Loucy (cell line): ENCODE measurements around the gene STAT5B.

Experiments used
- H2AFZ ChIP-seq: fragments of 200-600 bp; sonication (generic); 2 replicates; pipeline ENCODE4 v1.6.0; 2016; ENCODE audit warnings: antibody characterized with exemption, mild to moderate bottlenecking, low read length, moderate library complexity
- H3F3A ChIP-seq: fragments of 200-600 bp; 2 replicates; pipeline ENCODE4 v1.6.0; 2016; ENCODE audit warnings: antibody characterized with exemption, low read depth, mild to moderate bottlenecking
- H3K27me3 ChIP-seq: fragments of 200-600 bp; sonication (generic); 2 replicates; pipeline ENCODE4 v1.6.1; 2014; ENCODE audit warnings: low read length, mild to moderate bottlenecking; ENCODE audit not compliant: insufficient read depth, poor library complexity, severe bottlenecking
- H3K36me3 ChIP-seq: fragments of 200-600 bp; sonication (generic); 2 replicates; pipeline ENCODE4 v1.6.1; 2016; ENCODE audit warnings: low read length; ENCODE audit not compliant: insufficient read depth
- H3K4me1 ChIP-seq: fragments of 200-600 bp; sonication (generic); 2 replicates; pipeline ENCODE4 v1.5.1; 2014; ENCODE audit warnings: low read length, mild to moderate bottlenecking; ENCODE audit not compliant: insufficient read depth, poor library complexity, severe bottlenecking
- H3K4me2 ChIP-seq: fragments of 200-600 bp; sonication (generic); 2 replicates; pipeline ENCODE4 v1.6.0; 2014; ENCODE audit warnings: antibody characterized with exemption, low read length, low read depth, mild to moderate bottlenecking; ENCODE audit not compliant: poor library complexity, severe bottlenecking
- H3K4me3 ChIP-seq: fragments of 200-600 bp; sonication (generic); 2 replicates; pipeline ENCODE4 v1.5.1; 2014; ENCODE audit warnings: low read length, mild to moderate bottlenecking, mixed read lengths; ENCODE audit not compliant: poor library complexity, severe bottlenecking
- H3K79me2 ChIP-seq: fragments of 200-600 bp; sonication (generic); 2 replicates; pipeline ENCODE4 v1.6.1; 2014; ENCODE audit warnings: low read length; ENCODE audit not compliant: insufficient read depth
- H3K9ac ChIP-seq: fragments of 200-600 bp; sonication (generic); 2 replicates; pipeline ENCODE4 v1.6.0; 2014; ENCODE audit warnings: mild to moderate bottlenecking, low read depth, low read length, moderate library complexity; ENCODE audit not compliant: poor library complexity, severe bottlenecking
- H3K9me2 ChIP-seq: fragments of 200-600 bp; sonication (generic); replicated peaks from 2 replicates; pipeline ENCODE4 v1.6.1; 2016; ENCODE audit warnings: low read depth, low read length, mixed read lengths
- H3K9me3 ChIP-seq: fragments of 200-600 bp; sonication (generic); 2 replicates; pipeline ENCODE4 v1.6.1; 2014; ENCODE audit warnings: mild to moderate bottlenecking, antibody characterized with exemption, low read length, low read depth; ENCODE audit not compliant: insufficient read depth
- H4K20me1 ChIP-seq: fragments of 200-600 bp; sonication (generic); 2 replicates; pipeline ENCODE4 v1.6.0; 2014; ENCODE audit warnings: antibody characterized with exemption, low read length, mild to moderate bottlenecking; ENCODE audit not compliant: insufficient read depth, poor library complexity, severe bottlenecking
- CTCF ChIP-seq: fragments of 200-600 bp; sonication (generic); conservative IDR thresholded peaks from 2 replicates; pipeline ENCODE4 v1.5.1; 2014; ENCODE audit warnings: mild to moderate bottlenecking, antibody characterized with exemption, low read length
- EZH2phosphoT487 ChIP-seq: fragments of 200-600 bp; IDR thresholded peaks from 2 replicates; pipeline ENCODE4 v1.6.1; 2018; ENCODE audit warnings: antibody characterized with exemption, mild to moderate bottlenecking, moderate library complexity, borderline replicate concordance

STAT5B gene

GRCh38 chr17:42273474-42274252, 2.5 kb downstream of the STAT5B start:
- Histone ChIP-seq H4K20me1 (peaks cover 65% of the 10 kb centered on the region), H3K36me3 (no peaks in the 10 kb centered on the region), H3K4me3 (peak overlapping the region; percentile 97), H3K9me2 (no peaks in the 10 kb centered on the region), H3K9me3 (no peaks in the 10 kb centered on the region), H3K4me2 (peak overlapping the region; percentile 94), H3K79me2 (peaks cover 83% of the 10 kb centered on the region), H3K9ac (peak overlapping the region; percentile 98), H2AFZ (no peak overlapping the region), H3K27me3 (no peaks in the 10 kb centered on the region), H3F3A (no peaks in the 10 kb centered on the region), H3K4me1 (peaks cover 73% of the 10 kb centered on the region)
- no peak for TF ChIP-seq CTCF

- Histone ChIP-seq H3K4me3 (peak overlapping the region; percentile 97), H3K9me2 (no peaks in the 10 kb centered on the region), H2AFZ (no peak overlapping the region), H3K27me3 (no peaks in the 10 kb centered on the region), H3K4me1 (peaks cover 79% of the 10 kb centered on the region), H3K9ac (peak overlapping the region; percentile 98), H3K9me3 (no peaks in the 10 kb centered on the region), H4K20me1 (peaks cover 72% of the 10 kb centered on the region), H3K79me2 (peaks cover 95% of the 10 kb centered on the region), H3F3A (no peaks in the 10 kb centered on the region), H3K4me2 (peak overlapping the region; percentile 94), H3K36me3 (no peaks in the 10 kb centered on the region)
- no peak for TF ChIP-seq EZH2phosphoT487
- TF ChIP-seq CTCF: no peak
Observed at GRCh38 chr17:42272162-42272907, 3.9 kb downstream of the STAT5B start.

- H3K9ac ChIP-seq: peak overlapping the region; percentile 98
- TF ChIP-seq CTCF: no peak
- TF ChIP-seq EZH2phosphoT487: no peak
- no peaks in the 10 kb centered on the region for H3K36me3 ChIP-seq
- H3F3A ChIP-seq: no peaks in the 10 kb centered on the region
- H4K20me1 ChIP-seq: peaks cover 78% of the 10 kb centered on the region
- H3K4me3 ChIP-seq: peak overlapping the region; percentile 97
- no peaks in the 10 kb centered on the region for H3K9me2 ChIP-seq
- H3K9me3 ChIP-seq: no peaks in the 10 kb centered on the region
- H2AFZ ChIP-seq: no peak overlapping the region
- H3K4me1 ChIP-seq: peaks cover 78% of the 10 kb centered on the region
- H3K4me2 ChIP-seq: peak overlapping the region; percentile 94
- H3K79me2 ChIP-seq: peaks cover 95% of the 10 kb centered on the region
- H3K27me3 ChIP-seq: no peaks in the 10 kb centered on the region
Observed at GRCh38 chr17:42271779-42272035, 4.5 kb downstream of the STAT5B start.
